BE2C (cell line): Measurements from ENCODE around the gene EYA2.
"Not testable (repeated sequence)": the region's sequence is repeated elsewhere in the genome, so short reads cannot be mapped to it uniquely, and the experiment has no call there.

Experiments used
- DNase-seq: peaks from one replicate; pipeline ENCODE4 v3.0.0-alpha.2; 2020
- H3K27me3 ChIP-seq: fragments of 250-450 bp; sonication (Bioruptor Pico); 2 replicates; pipeline ENCODE4 v1.5.1; 2020; ENCODE audit warnings: mild to moderate bottlenecking
- H3K36me3 ChIP-seq: fragments of 250-450 bp; sonication (Bioruptor Pico); 2 replicates; pipeline ENCODE4 v1.5.1; 2020; ENCODE audit warnings: mild to moderate bottlenecking
- H3K4me1 ChIP-seq: fragments of 250-450 bp; sonication (Bioruptor Pico); 2 replicates; pipeline ENCODE4 v1.5.1; 2020
- H3K4me3 ChIP-seq: 2 replicates; pipeline ENCODE4 v1.5.1; 2011; ENCODE audit warnings: low read depth, low read length
- H3K9me3 ChIP-seq: fragments of 250-450 bp; sonication (Bioruptor Pico); 2 replicates; pipeline ENCODE4 v1.5.1; 2020
- CTCF ChIP-seq: IDR thresholded peaks from 2 replicates; pipeline ENCODE4 v1.5.1; 2012; ENCODE audit warnings: mild to moderate bottlenecking, low read depth, low read length

The EYA2 gene

DNA sequence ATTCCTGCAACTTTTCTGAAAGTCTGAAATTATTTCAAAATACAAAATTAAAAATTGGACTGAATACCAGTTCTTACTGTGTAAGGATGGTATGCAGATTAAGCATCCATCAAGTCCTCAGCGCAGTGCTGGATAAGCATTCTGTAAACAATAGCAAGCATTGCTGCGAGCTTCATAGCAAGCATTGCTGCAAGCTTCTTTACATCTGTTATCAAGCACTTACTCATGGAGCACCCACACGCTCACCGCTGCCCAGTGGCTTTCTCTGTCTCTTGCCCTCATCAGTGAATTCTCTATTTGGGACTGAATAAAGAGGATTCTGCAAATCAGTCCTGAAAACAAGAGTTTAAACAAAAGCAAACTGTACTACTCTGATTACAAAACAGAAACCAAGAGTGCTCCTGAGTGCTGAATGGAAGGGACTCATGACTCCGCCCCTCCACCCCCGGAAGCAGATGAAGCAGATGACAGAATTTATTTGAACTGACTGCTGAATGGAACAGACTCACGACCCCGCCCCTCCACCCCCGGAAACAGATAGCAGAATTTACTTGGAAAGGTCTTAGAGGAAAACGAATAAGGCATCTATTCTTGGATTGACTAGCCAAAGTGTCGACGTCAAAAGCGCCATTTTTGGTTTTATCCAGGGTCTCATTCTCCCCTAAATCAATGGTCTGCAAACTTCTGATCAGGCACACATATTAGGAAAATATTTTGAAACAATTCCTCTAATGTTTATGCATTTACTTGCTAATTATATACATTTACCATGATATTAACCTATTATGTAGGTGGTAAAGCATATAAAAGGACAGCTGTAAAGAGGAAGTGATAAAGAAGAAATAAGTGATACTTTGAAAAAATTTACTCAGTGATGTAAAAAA is 22.1 kb upstream of the EYA2 start:
- Histone ChIP-seq H3K4me3 (no peak overlapping the region), H3K4me1 (no peaks in the 10 kb centered on the region), H3K36me3 (no peaks in the 10 kb centered on the region), H3K27me3 (no peaks in the 10 kb centered on the region; the same call in none of the 2 replicates), H3K9me3 (no peaks in the 10 kb centered on the region)
- TF ChIP-seq CTCF, result no peak
- no peak for DNase-seq

GRCh38 chr20:46875059-46875458 is 19.6 kb upstream of the EYA2 start:
- no peak for TF ChIP-seq CTCF
- no peaks in the 10 kb centered on the region for H3K4me1 ChIP-seq
- no peak overlapping the region for H3K4me3 ChIP-seq
- no peaks in the 10 kb centered on the region for H3K9me3 ChIP-seq
- no peak for DNase-seq
- no peaks in the 10 kb centered on the region; the same call in 1 of the 2 replicates for H3K27me3 ChIP-seq
- H3K36me3 ChIP-seq, result no peaks in the 10 kb centered on the region

- no peak overlapping the region for H3K4me3 ChIP-seq
- peaks cover 10% of the 10 kb centered on the region for H3K27me3 ChIP-seq
- no peak for DNase-seq
- H3K36me3 ChIP-seq, result no peaks in the 10 kb centered on the region
- H3K4me1 ChIP-seq, result no peaks in the 10 kb centered on the region
- no peak for TF ChIP-seq CTCF
- H3K9me3 ChIP-seq, result no peaks in the 10 kb centered on the region
These were observed 15.3 kb upstream of the EYA2 start for GRCh38 chr20:46879386-46879785.

GRCh38 chr20:46879963-46880362 is 14.7 kb upstream of the EYA2 start:
- H3K36me3 ChIP-seq, H3K4me3 ChIP-seq, H3K9me3 ChIP-seq, DNase-seq, H3K4me1 ChIP-seq: not testable (repeated sequence)
- H3K27me3 ChIP-seq, result peaks cover 15% of the 10 kb centered on the region

DNA sequence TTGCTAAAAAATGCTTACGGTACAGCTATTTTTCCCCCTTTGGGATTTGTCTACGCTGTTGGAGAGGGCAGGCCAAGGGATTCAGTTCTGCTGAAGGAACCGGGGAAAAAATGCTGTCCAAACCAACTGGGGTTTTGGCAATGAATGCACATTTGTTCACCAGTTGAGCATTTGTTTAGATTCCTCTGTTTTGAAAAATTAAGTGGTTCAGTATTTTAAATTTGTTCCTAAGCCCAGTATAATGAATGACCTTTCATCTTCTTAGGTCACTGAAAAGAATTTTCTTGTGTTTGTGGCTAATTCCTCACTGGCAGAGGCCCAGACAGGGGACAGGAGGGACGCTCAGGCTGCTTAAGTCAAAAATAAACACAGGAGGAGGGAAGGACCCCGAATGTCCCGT is 10.8 kb upstream of the EYA2 start:
- Histone ChIP-seq H3K36me3 (no peaks in the 10 kb centered on the region), H3K9me3 (no peaks in the 10 kb centered on the region), H3K4me1 (no peaks in the 10 kb centered on the region), H3K4me3 (no peak overlapping the region), H3K27me3 (peaks cover 19% of the 10 kb centered on the region; the same call in 1 of the 2 replicates)
- no peak for DNase-seq
- TF ChIP-seq CTCF, result no peak

DNA sequence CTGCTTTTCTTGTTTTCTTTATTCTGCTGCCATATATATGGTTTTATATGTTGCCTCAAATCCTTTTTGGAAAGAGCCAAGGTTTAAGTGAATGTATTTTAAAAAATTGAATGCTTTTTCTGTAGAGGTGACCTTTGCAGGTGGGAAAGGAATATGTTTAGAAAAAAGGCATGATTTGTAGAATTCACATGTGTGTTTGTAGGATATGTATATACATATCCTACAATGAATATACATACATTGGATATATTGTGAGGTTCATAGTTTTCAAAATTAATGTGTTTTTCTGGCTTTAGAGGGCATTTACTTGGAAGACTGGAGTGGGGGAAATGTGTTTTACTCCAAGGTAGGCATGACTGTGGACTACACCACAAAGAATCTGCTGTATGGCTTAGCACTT is 4.0 kb upstream of the EYA2 start:
- no peaks in the 10 kb centered on the region for H3K4me1 ChIP-seq
- H3K9me3 ChIP-seq, result no peaks in the 10 kb centered on the region
- no peak for TF ChIP-seq CTCF
- no peak for DNase-seq
- peaks cover 34% of the 10 kb centered on the region for H3K27me3 ChIP-seq
- H3K4me3 ChIP-seq, result no peak overlapping the region
- H3K36me3 ChIP-seq, result no peaks in the 10 kb centered on the region
